ENCODE measurements around the gene GNB1. TPM values are rescaled to one million over a fixed set of nuclear protein-coding genes. Genes with fewer than 3 reads are reported as not detected.

Gene GNB1
- total and polyA plus RNA-seq, 9 of the 15 experiments (the other 6 are each of a cell fraction or from before 2014, with no cell fraction given) = 34.3 to 388 (median 114) TPM

DNA sequence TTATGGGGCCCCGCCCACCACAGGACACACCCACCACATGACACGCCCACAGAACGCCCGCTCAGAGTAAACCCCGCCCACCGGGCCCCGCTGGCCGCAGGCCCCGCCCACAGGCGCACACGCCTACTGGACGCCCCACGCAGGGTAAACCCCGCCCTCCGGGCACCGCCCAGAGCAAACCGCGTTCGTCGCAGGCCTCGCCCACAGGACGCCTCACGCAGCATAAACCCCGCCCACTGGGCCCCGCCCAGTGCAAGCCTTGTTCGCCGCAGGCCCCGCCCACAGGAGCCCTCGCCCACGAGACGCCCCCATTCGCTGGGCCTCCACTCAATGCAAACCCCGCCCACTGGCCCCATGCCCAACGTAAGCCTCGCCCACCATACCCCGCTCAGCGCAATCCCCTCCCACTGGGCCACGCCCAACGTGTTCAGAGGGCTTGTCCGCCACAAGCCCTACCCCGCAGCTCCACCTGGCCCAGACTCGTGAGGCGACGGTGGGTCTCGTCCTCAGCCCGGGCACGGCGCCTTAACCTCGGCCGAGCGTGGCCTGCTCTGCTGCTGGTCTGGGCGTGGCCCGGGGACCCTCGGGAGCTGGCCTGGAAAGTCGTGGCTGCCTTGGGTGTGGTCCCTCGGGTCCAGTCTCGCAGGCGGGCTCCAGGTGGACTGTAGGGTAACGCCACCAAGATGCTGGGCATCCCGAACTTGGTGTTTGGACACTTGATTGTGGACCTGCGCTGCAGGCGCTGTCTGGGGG is 28.6 kb upstream of the GNB1 start (continued):
- TF ChIP-seq MBD2 (IDR thresholded peaks at IDR 0.05; ENCODE audit: borderline replicate concordance, low read depth) = peak; percentile 72; the same call in 1 of the 2 replicates
- no peak for TF ChIP-seq BACH1 (tag; IDR thresholded peaks at IDR 0.05)
- no peak for TF ChIP-seq U2AF2 (optimal IDR thresholded peaks at IDR 0.05; ENCODE audit: low read depth, low read length)
- TF ChIP-seq KLF13 (tag; IDR thresholded peaks at IDR 0.05; ENCODE audit: borderline replicate concordance, low read depth) = 0 out of 2 replicates have a peak, but pooled peaks have one; percentile 24
- TF ChIP-seq, protein P1, sequence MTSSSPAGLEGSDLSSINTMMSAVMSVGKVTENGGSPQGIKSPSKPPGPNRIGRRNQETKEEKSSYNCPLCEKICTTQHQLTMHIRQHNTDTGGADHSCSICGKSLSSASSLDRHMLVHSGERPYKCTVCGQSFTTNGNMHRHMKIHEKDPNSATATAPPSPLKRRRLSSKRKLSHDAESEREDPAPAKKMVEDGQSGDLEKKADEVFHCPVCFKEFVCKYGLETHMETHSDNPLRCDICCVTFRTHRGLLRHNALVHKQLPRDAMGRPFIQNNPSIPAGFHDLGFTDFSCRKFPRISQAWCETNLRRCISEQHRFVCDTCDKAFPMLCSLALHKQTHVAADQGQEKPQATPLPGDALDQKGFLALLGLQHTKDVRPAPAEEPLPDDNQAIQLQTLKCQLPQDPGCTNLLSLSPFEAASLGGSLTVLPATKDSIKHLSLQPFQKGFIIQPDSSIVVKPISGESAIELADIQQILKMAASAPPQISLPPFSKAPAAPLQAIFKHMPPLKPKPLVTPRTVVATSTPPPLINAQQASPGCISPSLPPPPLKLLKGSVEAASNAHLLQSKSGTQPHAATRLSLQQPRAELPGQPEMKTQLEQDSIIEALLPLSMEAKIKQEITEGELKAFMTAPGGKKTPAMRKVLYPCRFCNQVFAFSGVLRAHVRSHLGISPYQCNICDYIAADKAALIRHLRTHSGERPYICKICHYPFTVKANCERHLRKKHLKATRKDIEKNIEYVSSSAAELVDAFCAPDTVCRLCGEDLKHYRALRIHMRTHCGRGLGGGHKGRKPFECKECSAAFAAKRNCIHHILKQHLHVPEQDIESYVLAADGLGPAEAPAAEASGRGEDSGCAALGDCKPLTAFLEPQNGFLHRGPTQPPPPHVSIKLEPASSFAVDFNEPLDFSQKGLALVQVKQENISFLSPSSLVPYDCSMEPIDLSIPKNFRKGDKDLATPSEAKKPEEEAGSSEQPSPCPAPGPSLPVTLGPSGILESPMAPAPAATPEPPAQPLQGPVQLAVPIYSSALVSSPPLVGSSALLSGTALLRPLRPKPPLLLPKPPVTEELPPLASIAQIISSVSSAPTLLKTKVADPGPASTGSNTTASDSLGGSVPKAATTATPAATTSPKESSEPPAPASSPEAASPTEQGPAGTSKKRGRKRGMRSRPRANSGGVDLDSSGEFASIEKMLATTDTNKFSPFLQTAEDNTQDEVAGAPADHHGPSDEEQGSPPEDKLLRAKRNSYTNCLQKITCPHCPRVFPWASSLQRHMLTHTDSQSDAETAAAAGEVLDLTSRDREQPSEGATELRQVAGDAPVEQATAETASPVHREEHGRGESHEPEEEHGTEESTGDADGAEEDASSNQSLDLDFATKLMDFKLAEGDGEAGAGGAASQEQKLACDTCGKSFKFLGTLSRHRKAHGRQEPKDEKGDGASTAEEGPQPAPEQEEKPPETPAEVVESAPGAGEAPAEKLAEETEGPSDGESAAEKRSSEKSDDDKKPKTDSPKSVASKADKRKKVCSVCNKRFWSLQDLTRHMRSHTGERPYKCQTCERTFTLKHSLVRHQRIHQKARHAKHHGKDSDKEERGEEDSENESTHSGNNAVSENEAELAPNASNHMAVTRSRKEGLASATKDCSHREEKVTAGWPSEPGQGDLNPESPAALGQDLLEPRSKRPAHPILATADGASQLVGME (CRISPR knock-in tag; IDR thresholded peaks at IDR 0.05) = no peak
- TF ChIP-seq, protein P2, sequence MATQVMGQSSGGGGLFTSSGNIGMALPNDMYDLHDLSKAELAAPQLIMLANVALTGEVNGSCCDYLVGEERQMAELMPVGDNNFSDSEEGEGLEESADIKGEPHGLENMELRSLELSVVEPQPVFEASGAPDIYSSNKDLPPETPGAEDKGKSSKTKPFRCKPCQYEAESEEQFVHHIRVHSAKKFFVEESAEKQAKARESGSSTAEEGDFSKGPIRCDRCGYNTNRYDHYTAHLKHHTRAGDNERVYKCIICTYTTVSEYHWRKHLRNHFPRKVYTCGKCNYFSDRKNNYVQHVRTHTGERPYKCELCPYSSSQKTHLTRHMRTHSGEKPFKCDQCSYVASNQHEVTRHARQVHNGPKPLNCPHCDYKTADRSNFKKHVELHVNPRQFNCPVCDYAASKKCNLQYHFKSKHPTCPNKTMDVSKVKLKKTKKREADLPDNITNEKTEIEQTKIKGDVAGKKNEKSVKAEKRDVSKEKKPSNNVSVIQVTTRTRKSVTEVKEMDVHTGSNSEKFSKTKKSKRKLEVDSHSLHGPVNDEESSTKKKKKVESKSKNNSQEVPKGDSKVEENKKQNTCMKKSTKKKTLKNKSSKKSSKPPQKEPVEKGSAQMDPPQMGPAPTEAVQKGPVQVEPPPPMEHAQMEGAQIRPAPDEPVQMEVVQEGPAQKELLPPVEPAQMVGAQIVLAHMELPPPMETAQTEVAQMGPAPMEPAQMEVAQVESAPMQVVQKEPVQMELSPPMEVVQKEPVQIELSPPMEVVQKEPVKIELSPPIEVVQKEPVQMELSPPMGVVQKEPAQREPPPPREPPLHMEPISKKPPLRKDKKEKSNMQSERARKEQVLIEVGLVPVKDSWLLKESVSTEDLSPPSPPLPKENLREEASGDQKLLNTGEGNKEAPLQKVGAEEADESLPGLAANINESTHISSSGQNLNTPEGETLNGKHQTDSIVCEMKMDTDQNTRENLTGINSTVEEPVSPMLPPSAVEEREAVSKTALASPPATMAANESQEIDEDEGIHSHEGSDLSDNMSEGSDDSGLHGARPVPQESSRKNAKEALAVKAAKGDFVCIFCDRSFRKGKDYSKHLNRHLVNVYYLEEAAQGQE (IDR thresholded peaks at IDR 0.05; ENCODE audit: borderline replicate concordance) = no peak
- TF ChIP-seq, protein P2 (CRISPR knock-in tag; IDR thresholded peaks at IDR 0.05; ENCODE audit: low read depth) = no peak
- TF ChIP-seq NFXL1 (CRISPR knock-in tag; IDR thresholded peaks at IDR 0.05) = no peak
- TF ChIP-seq ZNF551 (CRISPR knock-in tag; IDR thresholded peaks at IDR 0.05) = no peak
- no peak for TF ChIP-seq TAL1 (IDR thresholded peaks at IDR 0.05)
- TF ChIP-seq FOSL1 (tag; conservative IDR thresholded peaks at IDR 0.05) = no peak
- TF ChIP-seq THRB (CRISPR knock-in tag; conservative IDR thresholded peaks at IDR 0.05) = no peak
- no peak for TF ChIP-seq ZNF699 (CRISPR knock-in tag; IDR thresholded peaks at IDR 0.05; ENCODE audit: insufficient replicate concordance)
